Smooth muscle cell (in vitro differentiated cells): ENCODE data around the gene VPREB3. TPM values are rescaled to one million over a fixed set of nuclear protein-coding genes. Genes with fewer than 3 reads are reported as not detected.

ENCODE experiments used
- DNase-seq: peaks from one replicate; lab custom pipeline; 2025; ENCODE audit not compliant: unreplicated experiment; lab: John Stamatoyannopoulos, UW
- H2AFZ ChIP-seq: fragments of 200-600 bp; sonication (generic); 2 replicates; pipeline ENCODE4 v1.6.0; 2016; ENCODE audit warnings: antibody characterized with exemption, low read depth, mild to moderate bottlenecking
- H3F3A ChIP-seq: fragments of 200-600 bp; sonication (generic); 2 replicates; pipeline ENCODE4 v1.6.0; 2017; ENCODE audit warnings: antibody characterized with exemption, low read depth
- H3K27ac ChIP-seq: fragments of 200-600 bp; sonication (generic); 2 replicates; pipeline ENCODE4 v1.5.1; 2016; ENCODE audit warnings: low read depth, mild to moderate bottlenecking
- H3K27me3 ChIP-seq: fragments of 200-600 bp; sonication (generic); 2 replicates; pipeline ENCODE4 v1.6.1; 2016; ENCODE audit warnings: low read depth, mild to moderate bottlenecking
- H3K36me3 ChIP-seq: fragments of 200-600 bp; sonication (generic); 2 replicates; pipeline ENCODE4 v1.5.1; 2016; ENCODE audit warnings: low read depth
- H3K4me1 ChIP-seq: fragments of 200-600 bp; sonication (generic); 2 replicates; pipeline ENCODE4 v1.5.1; 2016; ENCODE audit warnings: low read depth
- H3K4me2 ChIP-seq: fragments of 200-600 bp; sonication (generic); 2 replicates; pipeline ENCODE4 v1.6.0; 2016; ENCODE audit warnings: mild to moderate bottlenecking
- H3K4me3 ChIP-seq: fragments of 200-600 bp; sonication (generic); 2 replicates; pipeline ENCODE4 v1.5.1; 2016; ENCODE audit warnings: mild to moderate bottlenecking
- H3K79me2 ChIP-seq: fragments of 200-600 bp; sonication (generic); 2 replicates; pipeline ENCODE4 v1.6.0; 2016; ENCODE audit warnings: low read depth, mild to moderate bottlenecking
- H3K9ac ChIP-seq: fragments of 200-600 bp; sonication (generic); 2 replicates; pipeline ENCODE4 v1.6.0; 2016; ENCODE audit warnings: low read depth
- H3K9me3 ChIP-seq: fragments of 200-600 bp; sonication (generic); replicated peaks from 2 replicates; pipeline ENCODE4 v1.5.1; 2016; ENCODE audit warnings: low read depth
- H4K20me1 ChIP-seq: fragments of 200-600 bp; sonication (generic); 2 replicates; pipeline ENCODE4 v1.6.0; 2016; ENCODE audit warnings: low read depth
- CTCF ChIP-seq: fragments of 200-600 bp; sonication (generic); IDR thresholded peaks from 2 replicates; pipeline ENCODE4 v1.5.1; 2017; ENCODE audit warnings: borderline replicate concordance, mild to moderate bottlenecking, antibody characterized with exemption; ENCODE audit not compliant: insufficient read depth, poor library complexity, severe bottlenecking
- WGBS: methylation state at CpG from one replicate; pipeline ENCODE4 v1.1.7; 2016; ENCODE audit warnings: low lambda C conversion rate; 5-methylcytosine and 5-hydroxymethylcytosine counted together
- polyA plus RNA-seq: library from polyadenylated mRNA; unstranded; fragments of >200 nt; fragmentation: Nextera tagmentation; extraction: Ambion mirVana; gene quantifications from 2 replicates; pipeline ENCODE4 v1.2.1, GENCODE V29; 2016
- total RNA-seq: library from RNA; depleted of rRNA; stranded (reverse); fragments of >200 nt; gene quantifications from 2 replicates; pipeline ENCODE4 v1.2.3, GENCODE V29; 2014

The VPREB3 gene
- total and polyA plus RNA-seq, 2 experiments from 2014 or later, result not detected

GRCh38 chr22:23786752-23787599 lies 32.8 kb upstream of the VPREB3 start, which contains the start of gene SMARCB1:
Gene SMARCB1, plus strand, starts transcription at chr22:23786966. Its CDS starts 204 bp downstream, at chr22:23787170.
- H3K4me2 ChIP-seq, result peak within 1 kb of the TSS; percentile 85
- H4K20me1 ChIP-seq, result peaks cover 47% of the 10 kb centered on the region
- H3K27ac ChIP-seq, result peak within 1 kb of the TSS; percentile 98
- DNase-seq, result peak; percentile 78
- H3K4me3 ChIP-seq, result peak within 1 kb of the TSS; percentile 97
- WGBS, result 0% methylated on average over 67 of the region's 97 CpGs
- no peaks in the 10 kb centered on the region for H3K9me3 ChIP-seq
- no peaks in the 10 kb centered on the region for H3K36me3 ChIP-seq
- peaks cover 47% of the 10 kb centered on the region for H3K79me2 ChIP-seq
- H2AFZ ChIP-seq, result peak within 1 kb of the TSS; percentile 93
- H3K4me1 ChIP-seq, result peaks cover 13% of the 10 kb centered on the region
- no peak for TF ChIP-seq CTCF
- no peaks in the 10 kb centered on the region for H3K27me3 ChIP-seq
- H3K9ac ChIP-seq, result peak within 1 kb of the TSS; percentile 100
- no peaks in the 10 kb centered on the region for H3F3A ChIP-seq

- no peak for DNase-seq
- H3K27ac ChIP-seq, result peak overlapping the region; percentile 98
- no peaks in the 10 kb centered on the region for H3K27me3 ChIP-seq
- H3K4me2 ChIP-seq, result peak overlapping the region; percentile 85
- no peak for TF ChIP-seq CTCF
- H3K9me3 ChIP-seq, result no peaks in the 10 kb centered on the region
- no peaks in the 10 kb centered on the region for H3F3A ChIP-seq
- H3K36me3 ChIP-seq, result no peaks in the 10 kb centered on the region
- peak overlapping the region; percentile 100 for H3K9ac ChIP-seq
- H3K4me3 ChIP-seq, result peak overlapping the region; percentile 97
- peaks cover 13% of the 10 kb centered on the region for H3K4me1 ChIP-seq
- peaks cover 40% of the 10 kb centered on the region for H4K20me1 ChIP-seq
- H3K79me2 ChIP-seq, result peaks cover 40% of the 10 kb centered on the region
- H2AFZ ChIP-seq, result peak overlapping the region; percentile 93
- WGBS, result 78% methylated on average over 9 of the region's 9 CpGs
These were observed 32.1 kb upstream of the VPREB3 start for GRCh38 chr22:23786261-23786710.

- no peak for DNase-seq
- H3F3A ChIP-seq, result no peaks in the 10 kb centered on the region
- peak overlapping the region; percentile 9 for H3K4me2 ChIP-seq
- no peaks in the 10 kb centered on the region for H3K36me3 ChIP-seq
- no peaks in the 10 kb centered on the region for H3K9me3 ChIP-seq
- H4K20me1 ChIP-seq, result peaks cover 20% of the 10 kb centered on the region
- H3K4me3 ChIP-seq, result no peak overlapping the region
- no peak overlapping the region for H3K9ac ChIP-seq
- no peaks in the 10 kb centered on the region for H3K27me3 ChIP-seq
- H2AFZ ChIP-seq, result no peak overlapping the region
- 46% methylated on average over 8 of the region's 8 CpGs for WGBS
- TF ChIP-seq CTCF, result no peak
- H3K4me1 ChIP-seq, result peaks cover 13% of the 10 kb centered on the region
- H3K79me2 ChIP-seq, result peaks cover 20% of the 10 kb centered on the region
- no peak overlapping the region for H3K27ac ChIP-seq
These were observed 30.0 kb upstream of the VPREB3 start for GRCh38 chr22:23784215-23784732.
